Measurements from ENCODE around the gene PGAM5. TPM values are rescaled to one million over a fixed set of nuclear protein-coding genes. Genes with fewer than 3 reads are reported as not detected.
A peak's percentile ranks its signal among the peaks of the same experiment; 100 is the strongest.

The PGAM5 gene
- total and polyA plus RNA-seq, 9 of the 15 experiments (the other 6 are each of a cell fraction or from before 2014, with no cell fraction given): 7.4 to 121 (median 69.5) TPM

DNA sequence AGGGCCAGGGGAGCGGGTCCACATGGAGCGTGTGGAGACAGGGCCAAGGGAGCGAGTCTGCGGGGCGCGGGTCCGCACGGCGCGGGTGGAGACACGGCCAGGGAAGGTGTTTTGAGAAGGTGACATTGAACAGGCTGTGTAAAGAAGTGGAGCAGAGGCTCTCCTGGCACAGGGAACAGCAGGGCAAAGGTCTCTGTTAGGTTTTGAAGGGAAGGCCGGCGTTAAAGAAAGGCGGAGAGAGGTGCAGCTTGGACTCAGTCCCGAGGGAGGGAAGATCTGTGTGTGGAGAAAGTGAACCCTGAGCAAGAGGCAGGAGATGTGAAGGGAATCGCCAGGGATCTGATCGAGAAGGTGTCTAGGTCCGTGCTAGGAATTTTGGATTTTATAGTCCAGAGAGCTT lies 21.4 kb upstream of the PGAM5 start:
- WGBS (ENCODE audit: insufficient coverage, low coverage, missing lambda C conversion rate): 44% methylated on average over 7 of the region's 18 CpGs
- peaks cover 7% of the 10 kb centered on the region for H4K20me1 ChIP-seq (replicated peaks; ENCODE audit: control insufficient read depth, insufficient read depth, low read length)
- peak overlapping the region; percentile 24; the same call in 1 of the 2 replicates for H3K4me3 ChIP-seq
- FAIRE-seq: no peak
- no peak for TF ChIP-seq ZNF224 (CRISPR knock-in tag; IDR thresholded peaks at IDR 0.05)
- TF ChIP-seq RBFOX2 (IDR thresholded peaks at IDR 0.05; ENCODE audit: low read depth, low read length): peak; percentile 51
- peaks cover 35% of the 10 kb centered on the region for H3K36me3 ChIP-seq (ENCODE audit: control insufficient read depth, insufficient read depth, low read length)
- H2AFZ ChIP-seq (ENCODE audit: low read depth, low read length): no peak overlapping the region
- peak overlapping the region; percentile 22; the same call in 1 of the 3 replicates for H3K27ac ChIP-seq (ENCODE audit: extremely low read depth, low read depth, low read length)
- intact Hi-C loops (cut with micrococcal nuclease): no loop called here
- H3K4me1 ChIP-seq (replicated peaks in 1 of 2; ENCODE audit: control insufficient read depth in 2 of 2, insufficient read depth in 2 of 2, low read length in 2 of 2): peaks cover 14 to 29% of the 10 kb centered on the region in 2 experiments; a peak in 4 of 5 replicates
- POLR2A ChIA-PET: interaction anchor here (1.3 kb wide), 1 partner anchor 13 kb away, joined by 4 read pairs; no protein-coding TSS in a partner anchor
- H3K9me3 ChIP-seq (replicated peaks; ENCODE audit: control insufficient read depth, insufficient read depth, low read depth, low read length): 0 out of 2 replicates have a peak, but pooled peaks cover 8% of the 10 kb centered on the region
- no TSS peak for BruUV-seq (replicated peaks)
- no peak for DNase-seq (ENCODE audit: extremely low read depth in 1 of 4, low spot score in 3 of 4)
- no peak for ATAC-seq
- H3K27me3 ChIP-seq (ENCODE audit: control insufficient read depth in 2 of 2, insufficient read depth in 2 of 2, low read length in 2 of 2): no peaks in the 10 kb centered on the region
- CTCF ChIA-PET (ENCODE audit: low intra/inter-chr PET ratio): no interaction called here
- in situ Hi-C loops (cut with MboI): no loop called here
- peak overlapping the region; percentile 26 to 88 for H3K9ac ChIP-seq (ENCODE audit: insufficient read depth in 1 of 2, low read depth in 2 of 2, low read length in 2 of 2)
- peaks cover 6% of the 10 kb centered on the region for H3K9me1 ChIP-seq (ENCODE audit: control insufficient read depth, insufficient read depth, low read length)
- peaks cover 44% of the 10 kb centered on the region for H3K79me2 ChIP-seq (ENCODE audit: control insufficient read depth, insufficient read depth, low read length)
- peak overlapping the region; percentile 61 for H3K4me2 ChIP-seq (ENCODE audit: insufficient read depth, low read length)

DNA sequence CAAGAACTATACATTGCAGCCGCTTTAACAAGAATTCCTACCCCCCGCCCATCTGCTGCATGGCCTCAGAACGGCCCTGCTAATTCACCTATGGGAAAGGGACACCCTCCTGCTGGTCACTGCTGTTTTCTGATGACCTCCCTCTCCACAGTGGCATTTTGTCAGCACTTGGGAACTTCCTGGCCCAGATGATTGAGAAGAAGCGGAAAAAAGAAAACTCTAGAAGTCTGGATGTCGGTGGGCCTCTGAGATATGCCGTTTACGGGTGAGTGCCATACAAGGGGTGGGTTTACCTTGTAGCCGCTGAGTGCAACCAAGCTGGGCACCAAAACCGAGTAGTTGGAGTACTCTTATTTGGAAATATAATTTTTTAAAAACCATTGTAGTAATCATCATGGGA lies 20.5 kb upstream of the PGAM5 start:
- no TSS peak for BruUV-seq (replicated peaks)
- TF ChIP-seq XRCC5 (IDR thresholded peaks at IDR 0.05; ENCODE audit: low read depth, low read length) (0 out of 2 replicates have a peak, but pooled peaks have one; percentile 46), CSDE1 (IDR thresholded peaks at IDR 0.05) (no peak)
- TF ChIP-seq, protein P1, sequence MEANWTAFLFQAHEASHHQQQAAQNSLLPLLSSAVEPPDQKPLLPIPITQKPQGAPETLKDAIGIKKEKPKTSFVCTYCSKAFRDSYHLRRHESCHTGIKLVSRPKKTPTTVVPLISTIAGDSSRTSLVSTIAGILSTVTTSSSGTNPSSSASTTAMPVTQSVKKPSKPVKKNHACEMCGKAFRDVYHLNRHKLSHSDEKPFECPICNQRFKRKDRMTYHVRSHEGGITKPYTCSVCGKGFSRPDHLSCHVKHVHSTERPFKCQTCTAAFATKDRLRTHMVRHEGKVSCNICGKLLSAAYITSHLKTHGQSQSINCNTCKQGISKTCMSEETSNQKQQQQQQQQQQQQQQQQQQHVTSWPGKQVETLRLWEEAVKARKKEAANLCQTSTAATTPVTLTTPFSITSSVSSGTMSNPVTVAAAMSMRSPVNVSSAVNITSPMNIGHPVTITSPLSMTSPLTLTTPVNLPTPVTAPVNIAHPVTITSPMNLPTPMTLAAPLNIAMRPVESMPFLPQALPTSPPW (CRISPR knock-in tag; IDR thresholded peaks at IDR 0.05): no peak
- H3K9ac ChIP-seq (ENCODE audit: insufficient read depth in 1 of 2, low read depth in 2 of 2, low read length in 2 of 2): no peak overlapping the region
- no peak for ATAC-seq
- H4K20me1 ChIP-seq (replicated peaks; ENCODE audit: control insufficient read depth, insufficient read depth, low read length): peaks cover 5% of the 10 kb centered on the region
- peaks cover 42% of the 10 kb centered on the region for H3K79me2 ChIP-seq (ENCODE audit: control insufficient read depth, insufficient read depth, low read length)
- in situ Hi-C loops (cut with MboI) (no loop called here), intact Hi-C loops (cut with micrococcal nuclease) (no loop called here)
- H3K9me1 ChIP-seq (ENCODE audit: control insufficient read depth, insufficient read depth, low read length): peaks cover 6% of the 10 kb centered on the region
- H2AFZ ChIP-seq (ENCODE audit: low read depth, low read length): no peak overlapping the region
- no peak for FAIRE-seq
- POLR2A ChIA-PET: interaction anchor here (0.9 to 1.3 kb wide), 2 partner anchors 9 to 12 kb away, joined by 3 to 4 read pairs; no protein-coding TSS in a partner anchor
- H3K4me3 ChIP-seq: no peak overlapping the region
- CTCF ChIA-PET (ENCODE audit: low intra/inter-chr PET ratio): no interaction called here
- no peaks in the 10 kb centered on the region for H3K27me3 ChIP-seq (ENCODE audit: control insufficient read depth in 2 of 2, insufficient read depth in 2 of 2, low read length in 2 of 2)
- H3K9me3 ChIP-seq (replicated peaks; ENCODE audit: control insufficient read depth, insufficient read depth, low read depth, low read length): 0 out of 2 replicates have a peak, but pooled peaks cover 8% of the 10 kb centered on the region
- H3K4me2 ChIP-seq (ENCODE audit: insufficient read depth, low read length): no peak overlapping the region
- peaks cover 36% of the 10 kb centered on the region for H3K36me3 ChIP-seq (ENCODE audit: control insufficient read depth, insufficient read depth, low read length)
- peaks cover 13 to 29% of the 10 kb centered on the region in 2 experiments; a peak in 4 of 5 replicates for H3K4me1 ChIP-seq (replicated peaks in 1 of 2; ENCODE audit: control insufficient read depth in 2 of 2, insufficient read depth in 2 of 2, low read length in 2 of 2)
- DNase-seq (ENCODE audit: extremely low read depth in 1 of 4, low spot score in 3 of 4): no peak
- WGBS (ENCODE audit: insufficient coverage, low coverage, missing lambda C conversion rate): 93% methylated on average over 9 of the region's 9 CpGs
- no peak overlapping the region for H3K27ac ChIP-seq (ENCODE audit: extremely low read depth, low read depth, low read length)
